ENCODE measurements around the gene MED14.

The MED14 gene

GRCh38 chrX:40729598-40730584 is 5.5 kb downstream of the MED14 start:
- no peak for DNase-seq

- no peak for DNase-seq
These were observed 7.6 kb downstream of the MED14 start for GRCh38 chrX:40727581-40728252.

GRCh38 chrX:40727093-40727492 is 8.2 kb downstream of the MED14 start:
- DNase-seq = no peak

GRCh38 chrX:40722930-40723329 is 12.4 kb downstream of the MED14 start:
- DNase-seq = no peak

GRCh38 chrX:40721489-40722106 is 13.7 kb downstream of the MED14 start:
- no peak for DNase-seq

GRCh38 chrX:40720792-40721191 is 14.6 kb downstream of the MED14 start:
- DNase-seq = no peak

- no peak for DNase-seq
These were observed 15.0 kb downstream of the MED14 start for GRCh38 chrX:40720339-40720738.

GRCh38 chrX:40719731-40720130 is 15.6 kb downstream of the MED14 start:
- no peak for DNase-seq

GRCh38 chrX:40719218-40719617 is 16.1 kb downstream of the MED14 start:
- no peak for DNase-seq

- DNase-seq = no peak
These were observed 25.9 kb downstream of the MED14 start for GRCh38 chrX:40709395-40709794.

- no peak for DNase-seq
These were observed 29.6 kb downstream of the MED14 start for GRCh38 chrX:40705658-40706312.

GRCh38 chrX:40700640-40701342 is 34.6 kb downstream of the MED14 start:
- no peak for DNase-seq

GRCh38 chrX:40698851-40699250 is 36.5 kb downstream of the MED14 start:
- no peak for DNase-seq

- no peak for DNase-seq
These were observed 40.5 kb downstream of the MED14 start for GRCh38 chrX:40694802-40695201.

GRCh38 chrX:40688929-40689328 is 46.4 kb downstream of the MED14 start:
- DNase-seq = no peak

- no peak for DNase-seq
These were observed 48.2 kb downstream of the MED14 start for GRCh38 chrX:40687169-40687568.

GRCh38 chrX:40685362-40685918 is 49.9 kb downstream of the MED14 start:
- no peak for DNase-seq

- no peak for DNase-seq
These were observed 51.2 kb downstream of the MED14 start for GRCh38 chrX:40684092-40684491.

GRCh38 chrX:40683245-40683644 is 52.1 kb downstream of the MED14 start:
- DNase-seq = no peak

- no peak for DNase-seq
These were observed 64.2 kb downstream of the MED14 start for GRCh38 chrX:40671126-40671525.

GRCh38 chrX:40663880-40664630 is 71.3 kb downstream of the MED14 start:
- no peak for DNase-seq
